AG04450 (cell line): Measurements from ENCODE around the gene FCN1. TPM values are rescaled to one million over a fixed set of nuclear protein-coding genes. Genes with fewer than 3 reads are reported as not detected.

Experiments
- CTCF ChIA-PET: fragments of 300-600, 350-600 bp; formaldehyde crosslinking; extraction: SDS; loops from one replicate; lab custom pipeline; 2022; ENCODE audit warnings: antibody characterized with exemption, inconsistent platforms; lab: Charles Lee
- POLR2A ChIA-PET: fragments of 350-600 bp; formaldehyde crosslinking; extraction: SDS; loops from one replicate; lab custom pipeline; 2021; ENCODE audit warnings: antibody characterized with exemption, inconsistent platforms; lab: Yijun Ruan, JAX
- DNase-seq: peaks from one replicate; pipeline ENCODE4 v3.0.0-alpha.2; 2011; ENCODE audit warnings: low read depth, low spot score
- H3K27ac ChIP-seq: one replicate; pipeline ENCODE4 v1.5.1; 2012; ENCODE audit warnings: low read depth, low read length, control low read depth
- H3K27me3 ChIP-seq: one replicate; pipeline ENCODE4 v1.6.0; 2012; ENCODE audit warnings: low read length; ENCODE audit not compliant: control insufficient read depth, insufficient read depth
- H3K4me3 ChIP-seq: 2 replicates; pipeline ENCODE4 v1.5.1; 2011; ENCODE audit warnings: mild to moderate bottlenecking, low read depth, low read length, control low read depth
- H3K9me3 ChIP-seq: 2 replicates; pipeline ENCODE4 v1.5.1; 2012; ENCODE audit warnings: low read length; ENCODE audit not compliant: control insufficient read depth, insufficient read depth
- CTCF ChIP-seq: IDR thresholded peaks from 2 replicates; pipeline ENCODE4 v1.5.1; 2011; ENCODE audit warnings: low read depth, low read length, control low read depth, inconsistent platforms
- polyA plus RNA-seq: library from polyadenylated mRNA; depleted of rRNA; stranded (reverse); fragments of >200 nt; gene quantifications from 2 replicates; pipeline ENCODE4 v1.2.3, GENCODE V29; 2011

FCN1 gene
- polyA plus RNA-seq, 1 experiment, result not detected

- no peaks in the 10 kb centered on the region for H3K9me3 ChIP-seq
- no peak overlapping the region for H3K4me3 ChIP-seq
- peaks cover 14% of the 10 kb centered on the region for H3K27me3 ChIP-seq
- ChIA-PET CTCF (no interaction called here), POLR2A (no interaction called here)
- no peak for TF ChIP-seq CTCF
- H3K27ac ChIP-seq, result no peak overlapping the region
- no peak for DNase-seq
Observed at GRCh38 chr9:134902936-134903335, 14.8 kb downstream of the FCN1 start.

- POLR2A ChIA-PET, result no interaction called here
- TF ChIP-seq CTCF, result no peak
- CTCF ChIA-PET, result no interaction called here
- H3K9me3 ChIP-seq, result peaks cover 1% of the 10 kb centered on the region; the same call in 1 of the 2 replicates
- H3K27me3 ChIP-seq, result peaks cover 10% of the 10 kb centered on the region
- no peak for DNase-seq
- no peak overlapping the region for H3K27ac ChIP-seq
- H3K4me3 ChIP-seq, result no peak overlapping the region
Observed at GRCh38 chr9:134899818-134900217, 17.9 kb downstream of the FCN1 start.

- TF ChIP-seq CTCF, result no peak
- ChIA-PET CTCF (no interaction called here), POLR2A (no interaction called here)
- DNase-seq, result no peak
- peaks cover 10% of the 10 kb centered on the region for H3K27me3 ChIP-seq
- H3K4me3 ChIP-seq, result no peak overlapping the region
- peaks cover 6% of the 10 kb centered on the region; the same call in 1 of the 2 replicates for H3K9me3 ChIP-seq
- H3K27ac ChIP-seq, result no peak overlapping the region
Observed at GRCh38 chr9:134899168-134899567, 18.5 kb downstream of the FCN1 start.

GRCh38 chr9:134898319-134898718, 19.4 kb downstream of the FCN1 start:
- POLR2A ChIA-PET, result no interaction called here
- TF ChIP-seq CTCF, result no peak

GRCh38 chr9:134897584-134898170, 20.0 kb downstream of the FCN1 start:
- POLR2A ChIA-PET, result no interaction called here
- H3K4me3 ChIP-seq, result no peak overlapping the region
- H3K27ac ChIP-seq, result no peak overlapping the region
- peaks cover 6% of the 10 kb centered on the region; the same call in 1 of the 2 replicates for H3K9me3 ChIP-seq
- no peak for DNase-seq
- peaks cover 10% of the 10 kb centered on the region for H3K27me3 ChIP-seq
- TF ChIP-seq CTCF, result no peak
- CTCF ChIA-PET, result no interaction called here

More at GRCh38 chr9:134898319-134898718, 19.4 kb downstream of the FCN1 start:
- DNase-seq, result no peak
- Histone ChIP-seq H3K27me3 (peaks cover 7% of the 10 kb centered on the region), H3K9me3 (peaks cover 6% of the 10 kb centered on the region; the same call in 1 of the 2 replicates), H3K27ac (no peak overlapping the region), H3K4me3 (no peak overlapping the region)
- CTCF ChIA-PET, result no interaction called here
